Stimulated activated effector memory CD8-positive, alpha-beta T cell treated with anti-CD3 and anti-CD28 coated beads, Interleukin-12 subunit alpha, Interleukin-12 subunit beta, amount 100 ng/mL, for 72 hours (primary cell): Measurements from ENCODE around the gene DDX53.

ENCODE experiments used
- ATAC-seq: fragments of 150-1000 bp; cut with Tn5 transposase; 2 replicates; pipeline ENCODE4 v1.10.0; 2021
- DNase-seq, 2 donors: peaks; one replicate each; pipeline ENCODE4 v3.0.0; 2021 to 2022; ENCODE audit warnings: low spot score in 2 of 2
- H3K27ac Mint-ChIP-seq: one replicate; pipeline ENCODE4 v1.8.0; 2022; ENCODE audit warnings: mild to moderate bottlenecking, mixed read lengths
- H3K36me3 Mint-ChIP-seq: one replicate; pipeline ENCODE4 v1.8.0; 2022; ENCODE audit warnings: mild to moderate bottlenecking, mixed read lengths
- H3K4me1 Mint-ChIP-seq: one replicate; pipeline ENCODE4 v1.8.0; 2022; ENCODE audit warnings: mixed read lengths
- H3K4me3 Mint-ChIP-seq: one replicate; pipeline ENCODE4 v1.8.0; 2022; ENCODE audit warnings: mild to moderate bottlenecking, mixed read lengths
- H3K9me3 Mint-ChIP-seq: one replicate; pipeline ENCODE4 v1.8.0; 2022; ENCODE audit warnings: mixed read lengths

The DDX53 gene

DNA sequence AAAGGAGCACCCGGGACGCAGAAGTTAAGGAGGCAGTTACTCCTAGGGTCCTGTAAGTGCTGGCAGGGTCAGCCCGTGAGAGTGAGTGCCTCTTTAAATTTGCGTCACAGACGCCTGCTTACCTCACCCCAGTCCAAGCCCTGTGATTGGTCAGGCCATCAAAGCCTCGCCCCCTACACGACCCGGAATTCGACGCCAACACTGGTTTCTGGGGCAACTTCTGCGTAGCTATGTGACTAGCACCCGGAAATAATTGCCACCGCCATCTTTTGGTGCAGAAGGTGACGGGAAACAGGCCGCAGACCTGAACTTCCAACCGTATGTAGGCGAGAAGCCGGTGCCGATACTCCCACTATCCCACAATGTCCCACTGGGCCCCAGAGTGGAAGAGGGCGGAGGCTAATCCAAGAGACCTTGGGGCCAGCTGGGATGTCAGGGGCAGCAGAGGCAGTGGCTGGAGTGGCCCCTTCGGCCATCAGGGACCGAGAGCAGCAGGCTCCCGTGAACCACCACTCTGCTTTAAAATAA lies at the start of gene DDX53:
Gene DDX53, plus strand, starts transcription at position 265 of the 528 bp plus-strand sequence. Its CDS starts 98 bp downstream, at position 363.
- no peaks in the 10 kb centered on the region for H3K4me1 Mint-ChIP-seq
- no peaks in the 10 kb centered on the region for H3K36me3 Mint-ChIP-seq
- DNase-seq (no peak), ATAC-seq (no peak)
- H3K9me3 Mint-ChIP-seq, result peaks cover 7% of the 10 kb centered on the region
- no peak within 1 kb of the TSS for H3K4me3 Mint-ChIP-seq
- H3K27ac Mint-ChIP-seq, result no peak within 1 kb of the TSS

DNA sequence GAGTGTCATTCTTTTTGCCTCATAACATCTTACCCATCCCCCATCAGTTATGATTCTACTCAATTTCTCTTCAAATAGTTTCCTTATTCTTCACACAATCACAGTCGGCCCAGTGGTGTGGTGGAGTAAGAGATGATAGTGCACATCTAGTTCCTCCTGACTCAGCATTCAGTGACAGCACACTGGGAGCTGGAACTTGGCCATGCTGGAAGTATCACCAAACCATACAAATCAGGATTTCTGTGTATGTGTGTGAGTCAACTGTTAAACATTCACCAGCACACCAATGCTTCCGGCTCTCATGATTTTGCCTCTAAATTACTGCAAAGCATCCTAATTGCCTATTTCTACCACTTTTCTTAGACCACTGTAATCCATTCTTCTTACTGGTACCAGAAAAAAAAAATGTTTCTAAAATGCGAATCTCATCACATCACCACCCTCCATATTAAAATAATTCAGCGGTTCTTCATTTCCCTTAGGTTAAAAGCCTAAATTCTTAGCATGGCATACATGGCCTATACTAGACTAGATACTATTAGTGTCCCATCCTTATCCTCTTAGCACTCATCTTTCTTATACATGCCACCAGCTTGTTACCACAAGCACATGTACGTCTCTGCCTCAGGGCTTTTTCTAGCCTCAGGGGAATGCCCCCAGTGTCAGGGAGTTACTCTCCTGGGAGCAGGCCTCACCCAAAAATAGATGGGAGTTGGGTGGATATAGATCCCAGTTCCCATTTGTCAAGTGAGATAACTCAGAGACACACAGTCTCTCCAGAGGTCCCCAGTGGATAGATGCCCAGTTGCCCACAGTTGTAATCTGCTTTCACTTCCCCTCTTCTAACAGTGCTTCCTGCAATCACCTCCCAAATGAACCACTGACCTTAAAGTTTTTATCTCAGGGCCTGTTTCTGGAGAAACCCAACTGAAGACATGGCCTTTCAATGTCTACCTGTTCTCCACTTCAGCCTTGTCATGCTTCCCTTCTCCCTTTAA lies 49.2 kb upstream of the DDX53 start:
- no peaks in the 10 kb centered on the region for H3K36me3 Mint-ChIP-seq
- peaks cover 11% of the 10 kb centered on the region for H3K9me3 Mint-ChIP-seq
- no peak for ATAC-seq
- H3K27ac Mint-ChIP-seq, result no peak overlapping the region
- no peaks in the 10 kb centered on the region for H3K4me1 Mint-ChIP-seq
- no peak overlapping the region for H3K4me3 Mint-ChIP-seq
- DNase-seq, result no peak

DNA sequence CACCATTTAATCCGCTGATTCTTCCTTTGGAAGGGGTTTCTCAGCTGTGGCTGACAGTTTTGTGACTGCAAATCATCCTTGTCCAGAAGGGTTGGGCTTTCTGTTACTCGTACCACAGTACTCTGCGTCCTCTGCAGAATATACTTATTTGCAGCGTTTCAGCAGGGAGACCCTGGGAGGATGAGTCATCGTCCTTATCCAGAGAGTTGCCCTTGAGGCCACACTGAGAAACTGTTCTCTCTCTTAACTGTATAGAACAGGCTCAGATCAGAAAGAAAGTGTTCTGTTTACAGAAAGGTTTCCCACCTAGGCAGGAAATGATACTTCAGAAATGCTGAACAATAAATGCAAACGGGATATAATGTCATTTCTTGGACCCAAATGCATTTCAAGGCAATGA lies 47.8 kb upstream of the DDX53 start:
- H3K4me3 Mint-ChIP-seq, result no peak overlapping the region
- no peak overlapping the region for H3K27ac Mint-ChIP-seq
- peaks cover 9% of the 10 kb centered on the region for H3K9me3 Mint-ChIP-seq
- DNase-seq (no peak), ATAC-seq (no peak)
- no peaks in the 10 kb centered on the region for H3K4me1 Mint-ChIP-seq
- H3K36me3 Mint-ChIP-seq, result no peaks in the 10 kb centered on the region

DNA sequence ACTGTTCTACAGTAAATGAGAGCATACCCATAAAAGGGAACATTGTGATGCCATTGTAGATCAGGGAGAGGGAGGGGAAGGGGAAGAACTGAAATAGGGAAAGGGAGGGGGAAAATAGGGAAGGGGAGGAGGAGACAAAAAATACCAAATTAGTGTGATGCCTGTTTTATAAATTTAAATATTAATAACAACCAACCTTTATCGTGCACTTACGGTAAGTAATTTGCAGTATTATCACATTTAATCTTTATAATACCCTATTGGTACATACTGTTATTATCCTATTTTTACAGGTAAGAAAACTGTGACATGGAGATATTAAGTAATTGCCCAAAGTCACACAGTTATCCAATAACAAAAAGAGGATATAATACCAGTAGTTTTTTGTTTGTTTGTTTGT lies 41.5 kb upstream of the DDX53 start:
- Mint-ChIP-seq H3K4me1 (no peaks in the 10 kb centered on the region), H3K4me3 (no peak overlapping the region), H3K9me3 (no peaks in the 10 kb centered on the region), H3K27ac (no peak overlapping the region), H3K36me3 (no peaks in the 10 kb centered on the region)
- no peak for DNase-seq
- no peak for ATAC-seq

DNA sequence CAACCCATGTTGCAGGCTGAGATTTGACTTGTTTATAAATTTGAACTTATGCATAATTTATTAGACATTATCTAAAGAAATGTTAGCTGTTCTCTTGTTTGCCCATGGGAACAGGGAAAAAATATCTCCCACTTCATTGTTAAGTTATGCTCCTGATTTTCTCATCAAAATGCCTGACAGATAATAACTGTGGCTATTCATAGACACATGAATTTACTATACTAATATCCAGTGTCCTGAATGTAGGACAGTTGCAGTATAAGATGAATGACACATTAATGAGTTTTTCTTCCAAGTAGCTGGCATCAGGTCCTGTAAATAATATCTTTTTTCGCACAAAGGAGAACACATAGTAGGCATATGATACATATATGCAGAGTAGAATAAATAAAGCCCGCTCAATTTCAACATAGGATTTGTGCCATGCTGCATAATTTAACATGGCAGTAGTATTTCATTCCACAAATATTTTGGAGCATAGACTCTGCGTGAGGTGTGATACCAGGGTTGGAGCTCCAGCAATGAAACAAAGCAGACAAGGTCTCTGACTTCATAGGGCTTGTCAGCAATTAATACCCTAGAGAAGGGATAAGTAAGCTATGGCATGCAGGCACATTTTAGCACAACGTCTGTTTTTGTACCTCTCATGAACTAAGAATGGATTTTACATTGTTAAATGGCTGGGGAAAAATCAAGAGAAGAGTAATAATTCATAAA lies 40.4 kb upstream of the DDX53 start:
- H3K4me1 Mint-ChIP-seq, result no peaks in the 10 kb centered on the region
- no peaks in the 10 kb centered on the region for H3K36me3 Mint-ChIP-seq
- H3K9me3 Mint-ChIP-seq, result no peaks in the 10 kb centered on the region
- H3K27ac Mint-ChIP-seq, result no peak overlapping the region
- no peak for ATAC-seq
- no peak for DNase-seq
- no peak overlapping the region for H3K4me3 Mint-ChIP-seq

DNA sequence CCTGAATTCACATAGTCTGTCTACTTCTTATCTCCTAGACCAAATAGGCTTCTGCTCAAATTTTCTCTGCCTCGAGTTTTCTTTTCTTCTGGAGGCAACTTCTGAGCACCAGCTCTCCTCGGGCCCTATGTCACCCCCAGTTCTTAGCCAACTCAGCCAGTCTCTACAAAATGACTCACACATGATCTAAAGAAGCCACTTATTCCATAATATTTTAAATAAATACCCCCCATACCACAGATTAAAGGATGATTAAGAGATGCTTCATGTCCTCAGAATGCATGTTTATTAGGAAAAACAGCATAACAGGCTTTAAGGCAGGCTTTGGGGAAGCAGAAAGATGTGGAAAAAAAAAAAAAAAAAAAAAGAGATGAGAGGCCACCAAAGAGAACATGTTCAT lies 36.6 kb upstream of the DDX53 start:
- Mint-ChIP-seq H3K4me1 (no peaks in the 10 kb centered on the region), H3K4me3 (no peak overlapping the region), H3K27ac (no peak overlapping the region), H3K36me3 (no peaks in the 10 kb centered on the region), H3K9me3 (no peaks in the 10 kb centered on the region)
- ATAC-seq (no peak), DNase-seq (no peak)

DNA sequence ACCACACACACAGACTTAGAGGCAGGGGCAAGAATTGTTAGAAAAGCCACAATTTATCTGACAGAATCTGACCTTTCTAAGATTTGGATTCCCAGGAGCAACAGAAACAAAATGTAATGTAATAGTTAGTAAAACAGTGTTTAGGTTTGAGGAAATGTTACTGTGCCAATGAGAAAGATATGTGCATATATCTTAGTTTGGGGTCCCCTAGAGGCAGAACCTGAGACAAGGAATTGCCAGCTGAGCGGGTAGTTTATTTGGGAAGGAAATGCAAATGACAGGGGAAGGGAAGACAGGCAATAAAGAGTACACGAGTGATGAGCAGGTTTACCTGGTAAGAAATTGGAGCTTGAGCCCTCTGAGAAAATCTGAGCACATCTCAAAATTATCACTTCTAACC lies 31.3 kb upstream of the DDX53 start:
- no peak for ATAC-seq
- no peaks in the 10 kb centered on the region for H3K9me3 Mint-ChIP-seq
- H3K27ac Mint-ChIP-seq, result no peak overlapping the region
- H3K4me1 Mint-ChIP-seq, result no peaks in the 10 kb centered on the region
- no peak for DNase-seq
- H3K36me3 Mint-ChIP-seq, result no peaks in the 10 kb centered on the region
- no peak overlapping the region for H3K4me3 Mint-ChIP-seq

DNA sequence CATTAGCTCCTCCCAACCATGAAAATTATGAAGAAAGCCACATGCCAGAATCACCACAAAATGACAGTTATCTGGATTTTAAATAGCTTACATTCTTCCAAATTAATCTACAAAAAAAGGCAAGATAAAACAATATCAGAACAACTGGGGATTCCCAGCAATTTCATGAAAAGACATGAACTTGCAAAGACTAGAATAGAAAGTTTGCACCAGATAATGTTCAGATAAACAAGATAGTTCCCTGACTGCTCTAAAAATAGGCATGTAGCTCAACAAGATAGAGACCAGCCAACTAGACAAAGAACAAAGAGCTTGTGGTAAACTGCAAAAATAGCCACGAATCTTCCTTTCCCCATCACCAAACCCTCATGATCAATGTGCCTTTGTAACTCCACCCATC lies 30.3 kb upstream of the DDX53 start:
- Mint-ChIP-seq H3K36me3 (no peaks in the 10 kb centered on the region), H3K4me3 (no peak overlapping the region), H3K27ac (no peak overlapping the region), H3K9me3 (no peaks in the 10 kb centered on the region), H3K4me1 (no peaks in the 10 kb centered on the region)
- no peak for ATAC-seq
- DNase-seq, result no peak

DNA sequence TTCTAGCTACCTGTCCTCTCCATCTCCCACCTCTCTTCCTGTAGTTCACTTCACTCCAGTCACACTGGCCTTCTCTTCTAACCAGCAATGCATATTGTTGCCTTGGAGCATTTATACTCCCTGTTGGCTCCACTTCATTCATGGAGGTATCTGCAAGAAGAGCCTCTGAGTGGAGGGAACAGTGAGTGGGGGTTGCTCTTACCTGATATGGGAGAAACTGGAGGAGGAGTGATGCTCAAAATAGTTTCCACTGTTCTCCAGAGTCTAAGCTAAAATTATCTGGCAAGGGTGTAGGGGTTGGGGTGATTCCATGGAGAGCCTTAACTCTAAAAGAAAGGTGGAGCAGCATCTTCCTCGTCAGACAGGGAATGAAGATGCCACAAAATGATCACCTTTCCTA lies 28.9 kb upstream of the DDX53 start:
- Mint-ChIP-seq H3K9me3 (no peaks in the 10 kb centered on the region), H3K36me3 (no peaks in the 10 kb centered on the region), H3K27ac (no peak overlapping the region), H3K4me1 (no peaks in the 10 kb centered on the region), H3K4me3 (no peak overlapping the region)
- ATAC-seq (no peak), DNase-seq (no peak)

DNA sequence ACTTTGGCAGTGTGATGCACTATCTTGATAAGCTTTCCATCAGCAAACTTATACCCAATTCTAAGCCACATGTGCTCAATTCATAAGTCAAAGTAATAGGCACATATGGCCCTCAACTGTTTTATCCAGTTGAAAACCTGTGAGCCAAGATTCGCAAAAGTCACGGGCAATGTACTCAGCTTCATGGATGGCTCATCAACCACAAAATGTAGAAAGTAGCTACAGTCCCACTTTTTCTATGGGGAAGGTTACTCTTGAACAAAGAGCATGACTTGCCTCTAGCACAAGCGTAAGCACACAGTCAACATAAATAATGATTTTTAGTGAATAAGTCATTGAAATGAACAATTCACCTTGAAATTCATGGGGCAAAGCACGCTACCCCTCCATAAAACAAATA lies 25.1 kb upstream of the DDX53 start:
- Mint-ChIP-seq H3K4me3 (no peak overlapping the region), H3K36me3 (no peaks in the 10 kb centered on the region), H3K9me3 (no peaks in the 10 kb centered on the region), H3K4me1 (no peaks in the 10 kb centered on the region), H3K27ac (no peak overlapping the region)
- ATAC-seq (no peak), DNase-seq (no peak)

DNA sequence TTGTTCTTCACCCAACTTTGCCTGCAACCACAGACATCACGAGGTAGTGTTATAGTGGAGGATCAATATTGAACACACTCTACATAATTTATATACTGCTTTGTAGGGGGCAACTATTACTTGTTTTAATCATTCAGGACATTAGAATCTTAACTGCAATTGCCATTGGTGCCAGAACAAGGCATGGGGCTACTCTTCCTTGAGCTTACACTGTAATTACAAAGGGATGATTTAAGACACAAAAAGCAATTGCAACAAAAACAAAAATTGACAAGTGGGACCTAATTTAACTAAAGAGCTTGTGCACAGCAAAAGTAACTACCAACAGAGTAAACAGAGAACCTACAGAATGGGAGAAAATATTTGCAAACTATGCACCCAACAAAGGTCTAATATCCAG lies 24.0 kb upstream of the DDX53 start:
- Mint-ChIP-seq H3K4me1 (no peaks in the 10 kb centered on the region), H3K9me3 (no peaks in the 10 kb centered on the region), H3K4me3 (no peak overlapping the region), H3K27ac (no peak overlapping the region), H3K36me3 (no peaks in the 10 kb centered on the region)
- ATAC-seq (no peak), DNase-seq (no peak)

DNA sequence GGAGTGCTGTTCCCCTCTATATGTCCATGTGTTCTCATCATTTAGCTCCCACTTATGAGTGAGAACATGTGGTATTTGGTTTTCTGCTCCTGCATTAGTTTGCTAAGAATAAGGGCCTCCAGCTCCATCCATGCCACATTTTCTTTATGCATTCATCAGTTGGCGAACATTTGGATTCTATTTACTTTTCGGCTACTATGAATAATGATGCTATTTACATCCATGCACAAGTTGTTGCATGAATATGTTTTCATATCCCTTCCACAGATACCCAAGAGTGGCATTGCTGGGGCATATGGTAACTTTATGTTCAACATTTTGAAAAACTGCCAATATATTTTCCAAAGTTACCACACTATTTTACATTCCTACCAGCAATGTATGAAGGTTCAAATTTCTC lies 13.8 kb upstream of the DDX53 start:
- ATAC-seq (no peak), DNase-seq (no peak)
- H3K36me3 Mint-ChIP-seq, result no peaks in the 10 kb centered on the region
- peaks cover 2% of the 10 kb centered on the region for H3K9me3 Mint-ChIP-seq
- H3K4me1 Mint-ChIP-seq, result no peaks in the 10 kb centered on the region
- no peak overlapping the region for H3K27ac Mint-ChIP-seq
- no peak overlapping the region for H3K4me3 Mint-ChIP-seq

DNA sequence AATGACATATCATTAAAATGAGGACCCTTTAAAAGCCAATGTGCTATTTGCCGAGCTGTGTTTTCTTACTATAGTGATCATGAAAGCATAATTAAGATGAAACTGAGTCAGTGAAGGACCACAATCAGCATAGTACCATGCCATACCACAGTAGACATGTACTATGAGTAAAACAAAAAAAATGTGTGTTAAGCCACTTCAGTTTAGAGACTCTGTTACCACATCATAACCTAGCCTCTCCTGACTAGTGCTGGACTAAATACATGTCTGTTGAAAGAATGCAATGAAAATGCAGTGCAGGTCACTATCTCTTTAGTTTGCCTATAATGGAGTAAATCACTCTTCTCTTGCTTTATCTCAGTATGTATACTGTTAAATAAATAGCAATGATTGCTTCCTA lies 12.3 kb upstream of the DDX53 start:
- DNase-seq, result no peak
- Mint-ChIP-seq H3K36me3 (no peaks in the 10 kb centered on the region), H3K4me1 (no peaks in the 10 kb centered on the region), H3K27ac (no peak overlapping the region), H3K4me3 (no peak overlapping the region), H3K9me3 (peaks cover 2% of the 10 kb centered on the region)
- ATAC-seq, result no peak

DNA sequence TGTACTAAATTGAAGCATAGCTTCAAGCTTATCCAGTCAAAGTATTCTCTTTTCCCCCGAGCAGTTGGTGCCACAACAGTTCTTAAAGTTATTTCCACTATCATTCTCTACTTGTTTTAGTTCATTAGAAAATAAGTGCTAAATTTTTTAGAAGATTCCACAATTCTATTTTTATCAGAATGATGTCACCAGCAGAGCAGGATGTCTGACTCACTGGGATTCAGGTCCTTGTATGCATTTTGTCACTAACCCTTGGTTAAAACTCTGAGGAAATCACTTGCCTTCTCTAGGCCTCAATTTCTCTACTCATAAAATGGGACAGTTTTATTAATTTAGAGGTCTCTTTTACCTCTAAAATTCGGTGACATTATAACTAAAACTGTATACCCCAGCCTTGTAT lies 3.4 kb downstream of the DDX53 start:
- Mint-ChIP-seq H3K4me1 (no peaks in the 10 kb centered on the region), H3K4me3 (no peak overlapping the region), H3K27ac (no peak overlapping the region), H3K36me3 (no peaks in the 10 kb centered on the region), H3K9me3 (peaks cover 10% of the 10 kb centered on the region)
- DNase-seq (no peak), ATAC-seq (no peak)

DNA sequence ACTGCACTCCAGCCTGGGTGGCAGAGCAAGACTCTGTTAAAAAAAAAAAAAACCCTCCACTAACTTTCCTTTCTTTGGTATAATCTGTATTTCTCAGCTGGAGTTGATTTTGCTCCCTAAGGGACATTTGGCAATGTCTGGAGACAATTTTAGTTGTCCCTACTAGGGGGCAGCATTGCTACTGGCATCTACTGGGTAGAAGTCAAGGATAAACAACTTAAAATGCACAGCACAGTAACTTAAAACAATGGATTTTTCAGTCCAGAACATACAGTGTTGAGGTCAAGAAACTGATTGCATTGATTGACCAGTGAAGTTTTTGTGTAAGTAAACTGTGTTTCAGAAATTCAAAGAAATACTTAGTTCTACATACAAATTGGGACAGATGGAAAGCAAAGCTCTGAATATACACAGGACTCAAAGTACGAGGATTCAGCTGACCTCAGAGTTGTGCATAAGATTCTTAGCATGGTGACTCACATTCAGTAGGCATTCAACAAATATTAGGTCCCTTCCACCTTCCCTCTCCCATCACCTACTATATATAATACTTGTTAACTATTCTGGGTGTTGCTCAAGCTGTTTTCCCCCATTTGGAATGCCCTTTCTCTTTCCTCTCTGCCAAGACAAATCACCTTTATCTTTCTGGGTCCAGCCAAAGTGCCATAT lies 8.8 kb downstream of the DDX53 start:
- no peak for DNase-seq
- H3K9me3 Mint-ChIP-seq, result peaks cover 6% of the 10 kb centered on the region
- H3K4me1 Mint-ChIP-seq, result no peaks in the 10 kb centered on the region
- ATAC-seq, result no peak
- no peaks in the 10 kb centered on the region for H3K36me3 Mint-ChIP-seq
- H3K4me3 Mint-ChIP-seq, result no peak overlapping the region
- no peak overlapping the region for H3K27ac Mint-ChIP-seq
